MM.1S (cell line): ENCODE measurements around the gene INO80D.

ENCODE experiments used
- DNase-seq: peaks from one replicate; pipeline ENCODE4 v3.0.0-alpha.2; 2015
- H2AFZ ChIP-seq: fragments of 300-600 bp; sonication (generic); 2 replicates; pipeline ENCODE4 v1.6.0; 2016; ENCODE audit warnings: antibody characterized with exemption, low read length
- H3F3A ChIP-seq: fragments of 300-600 bp; sonication (generic); 2 replicates; pipeline ENCODE4 v1.6.1; 2016; ENCODE audit warnings: mild to moderate bottlenecking, antibody characterized with exemption, low read length, moderate library complexity, mixed read lengths; ENCODE audit not compliant: insufficient read depth
- H3K27ac ChIP-seq: fragments of 300-600 bp; sonication (generic); 2 replicates; pipeline ENCODE4 v1.5.1; 2016; ENCODE audit warnings: mild to moderate bottlenecking, low read length
- H3K27me3 ChIP-seq: fragments of 300-600 bp; sonication (generic); replicated peaks from 2 replicates; pipeline ENCODE4 v1.6.0; 2016; ENCODE audit warnings: low read length; ENCODE audit not compliant: insufficient read depth
- H3K36me3 ChIP-seq: fragments of 300-600 bp; sonication (generic); replicated peaks from 2 replicates; pipeline ENCODE4 v1.6.1; 2016; ENCODE audit warnings: mild to moderate bottlenecking, low read length, mixed read lengths; ENCODE audit not compliant: insufficient read depth
- H3K4me1 ChIP-seq: fragments of 300-600 bp; sonication (generic); 2 replicates; pipeline ENCODE4 v1.6.1; 2016; ENCODE audit warnings: low read length, mixed read lengths
- H3K4me2 ChIP-seq: fragments of 300-600 bp; sonication (generic); 2 replicates; pipeline ENCODE4 v1.6.0; 2016; ENCODE audit warnings: low read depth, low read length
- H3K4me3 ChIP-seq: fragments of 300-600 bp; sonication (generic); 2 replicates; pipeline ENCODE4 v1.5.1; 2016; ENCODE audit warnings: low read length, mixed read lengths
- H3K79me2 ChIP-seq: fragments of 300-600 bp; sonication (generic); 2 replicates; pipeline ENCODE4 v1.6.1; 2016; ENCODE audit warnings: mixed run types, low read length, mixed read lengths
- H3K9ac ChIP-seq: fragments of 300-600 bp; sonication (generic); 2 replicates; pipeline ENCODE4 v1.6.1; 2016; ENCODE audit warnings: low read length, mixed read lengths
- H3K9me2 ChIP-seq: fragments of 300-600 bp; sonication (generic); replicated peaks from 2 replicates; pipeline ENCODE4 v1.6.1; 2016; ENCODE audit warnings: mild to moderate bottlenecking, low read length, mixed read lengths; ENCODE audit not compliant: insufficient read depth
- H3K9me3 ChIP-seq: fragments of 300-600 bp; sonication (generic); replicated peaks from 2 replicates; pipeline ENCODE4 v1.6.1; 2016; ENCODE audit warnings: mild to moderate bottlenecking, low read length, mixed read lengths; ENCODE audit not compliant: insufficient read depth
- H4K20me1 ChIP-seq: fragments of 300-600 bp; sonication (generic); 2 replicates; pipeline ENCODE4 v1.6.1; 2016; ENCODE audit warnings: mild to moderate bottlenecking, low read length, moderate library complexity, mixed read lengths; ENCODE audit not compliant: insufficient read depth
- EZH2 ChIP-seq: fragments of 300-600 bp; sonication (generic); optimal IDR thresholded peaks from 2 replicates; pipeline ENCODE3; 2017; ENCODE audit warnings: low read depth, mild to moderate bottlenecking, antibody characterized with exemption, low read length, mixed read lengths
- EZH2phosphoT487 ChIP-seq: fragments of 300-600 bp; sonication (generic); IDR thresholded peaks from 2 replicates; pipeline ENCODE4 v1.6.1; 2018; ENCODE audit warnings: antibody characterized with exemption, low read length
- TF ChIP-seq, protein P1 (sequence below): fragments of 300-600 bp; sonication (generic); IDR thresholded peaks from 2 replicates; pipeline ENCODE4 v1.5.1; 2016; ENCODE audit warnings: antibody characterized with exemption, low read length, mixed read lengths

Gene INO80D

GRCh38 chr2:206116278-206116677 is 30.3 kb upstream of the INO80D start:
- Histone ChIP-seq H3K4me3 (no peak overlapping the region), H3K27ac (no peak overlapping the region), H2AFZ (no peak overlapping the region), H3K36me3 (no peaks in the 10 kb centered on the region; the same call in 1 of the 2 replicates), H3K9me3 (no peaks in the 10 kb centered on the region), H3K27me3 (no peaks in the 10 kb centered on the region), H3K4me2 (no peak overlapping the region), H3K79me2 (no peaks in the 10 kb centered on the region), H3F3A (no peaks in the 10 kb centered on the region), H4K20me1 (no peaks in the 10 kb centered on the region), H3K9ac (no peak overlapping the region), H3K4me1 (no peaks in the 10 kb centered on the region), H3K9me2 (no peaks in the 10 kb centered on the region)
- no peak for DNase-seq
- no peak for TF ChIP-seq EZH2
- no peak for TF ChIP-seq EZH2phosphoT487
- TF ChIP-seq, protein P1, sequence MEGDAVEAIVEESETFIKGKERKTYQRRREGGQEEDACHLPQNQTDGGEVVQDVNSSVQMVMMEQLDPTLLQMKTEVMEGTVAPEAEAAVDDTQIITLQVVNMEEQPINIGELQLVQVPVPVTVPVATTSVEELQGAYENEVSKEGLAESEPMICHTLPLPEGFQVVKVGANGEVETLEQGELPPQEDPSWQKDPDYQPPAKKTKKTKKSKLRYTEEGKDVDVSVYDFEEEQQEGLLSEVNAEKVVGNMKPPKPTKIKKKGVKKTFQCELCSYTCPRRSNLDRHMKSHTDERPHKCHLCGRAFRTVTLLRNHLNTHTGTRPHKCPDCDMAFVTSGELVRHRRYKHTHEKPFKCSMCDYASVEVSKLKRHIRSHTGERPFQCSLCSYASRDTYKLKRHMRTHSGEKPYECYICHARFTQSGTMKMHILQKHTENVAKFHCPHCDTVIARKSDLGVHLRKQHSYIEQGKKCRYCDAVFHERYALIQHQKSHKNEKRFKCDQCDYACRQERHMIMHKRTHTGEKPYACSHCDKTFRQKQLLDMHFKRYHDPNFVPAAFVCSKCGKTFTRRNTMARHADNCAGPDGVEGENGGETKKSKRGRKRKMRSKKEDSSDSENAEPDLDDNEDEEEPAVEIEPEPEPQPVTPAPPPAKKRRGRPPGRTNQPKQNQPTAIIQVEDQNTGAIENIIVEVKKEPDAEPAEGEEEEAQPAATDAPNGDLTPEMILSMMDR = no peak

- no peak overlapping the region for H3K4me3 ChIP-seq
- H3K27ac ChIP-seq = no peak overlapping the region
- no peaks in the 10 kb centered on the region for H3K9me3 ChIP-seq
- H3K79me2 ChIP-seq = no peaks in the 10 kb centered on the region
- H2AFZ ChIP-seq = no peak overlapping the region
- no peak overlapping the region for H3K4me2 ChIP-seq
- H3K9ac ChIP-seq = no peak overlapping the region
- no peaks in the 10 kb centered on the region for H3K27me3 ChIP-seq
- H3K36me3 ChIP-seq = no peaks in the 10 kb centered on the region
- no peaks in the 10 kb centered on the region for H3K4me1 ChIP-seq
- H3F3A ChIP-seq = no peaks in the 10 kb centered on the region
- TF ChIP-seq EZH2phosphoT487 (no peak), EZH2 (no peak)
- TF ChIP-seq, protein P1 = no peak
- no peaks in the 10 kb centered on the region for H4K20me1 ChIP-seq
- DNase-seq = no peak
- H3K9me2 ChIP-seq = no peaks in the 10 kb centered on the region
Measured at GRCh38 chr2:206115026-206115578, 29.1 kb upstream of the INO80D start.

DNA sequence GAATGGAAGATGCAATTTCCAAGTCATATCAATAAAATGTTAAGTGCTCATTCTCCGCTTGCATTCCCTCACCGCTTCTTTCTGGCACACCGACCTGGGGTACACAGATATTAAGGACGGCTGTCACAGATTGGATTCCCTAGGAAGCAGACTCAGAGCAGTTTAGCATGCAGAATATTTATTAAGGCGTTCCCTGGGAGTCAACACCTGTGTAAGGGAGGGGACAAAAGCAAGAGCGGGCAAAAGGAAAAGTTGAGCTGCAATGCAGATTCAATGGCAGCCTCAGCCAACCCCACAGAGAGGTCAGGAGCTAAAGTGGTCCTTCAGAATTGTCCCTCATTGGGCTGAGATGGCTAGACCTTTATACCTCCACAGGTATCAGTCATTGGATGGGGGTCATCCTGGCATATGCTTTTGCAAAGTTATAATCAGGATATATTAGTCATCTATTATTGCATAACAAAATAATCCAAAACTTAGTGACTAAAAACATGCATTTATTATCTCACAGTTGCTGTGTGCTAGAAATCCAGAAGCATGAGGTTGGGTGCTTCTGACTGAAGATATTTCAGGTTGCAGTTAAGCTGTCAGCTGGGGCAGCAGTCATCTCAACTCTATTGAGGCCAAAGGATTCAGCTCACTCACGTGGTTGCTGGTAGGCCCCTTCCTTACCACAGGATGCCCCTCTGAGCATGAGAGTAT is 27.0 kb upstream of the INO80D start:
- TF ChIP-seq EZH2 (no peak), EZH2phosphoT487 (no peak)
- TF ChIP-seq, protein P1 = no peak
- no peaks in the 10 kb centered on the region for H3K36me3 ChIP-seq

More for the DNA sequence above, 27.0 kb upstream of the INO80D start:
- Histone ChIP-seq H2AFZ (no peak overlapping the region), H3K4me2 (no peak overlapping the region), H3K9me3 (no peaks in the 10 kb centered on the region), H3K27ac (no peak overlapping the region), H3F3A (no peaks in the 10 kb centered on the region), H3K79me2 (no peaks in the 10 kb centered on the region), H3K9me2 (no peaks in the 10 kb centered on the region), H3K27me3 (no peaks in the 10 kb centered on the region), H3K4me1 (no peaks in the 10 kb centered on the region), H4K20me1 (no peaks in the 10 kb centered on the region), H3K9ac (no peak overlapping the region), H3K4me3 (no peak overlapping the region)
- no peak for DNase-seq
